K562 (cell line): ENCODE measurements around the gene PRAME. TPM values are rescaled to one million over a fixed set of nuclear protein-coding genes. Genes with fewer than 3 reads are reported as not detected.

Experiments used
- ATAC-seq: fragments of 200-7000 bp; cut with Tn5 transposase; 3 replicates; pipeline ENCODE4 v1.9.1; 2020; ENCODE audit warnings: moderate library complexity
- BruUV-seq: library from RNA; stranded (reverse); fragments of 400-500 nt; replicated peaks from 2 replicates; lab custom pipeline; 2021; lab: Mats Ljungman, UMichigan
- CTCF ChIA-PET: fragments of 300-600 bp; formaldehyde crosslinking; extraction: SDS; loops from one replicate; lab custom pipeline; 2021; ENCODE audit warnings: low intra/inter-chr PET ratio; lab: Yijun Ruan, JAX
- POLR2A ChIA-PET: fragments of 300-600, 350-650 bp; sonication (Branson Sonifier 250); formaldehyde crosslinking; extraction: SDS; loops from one replicate; lab custom pipeline; 2021; ENCODE audit warnings: antibody characterized with exemption, inconsistent platforms; lab: Yijun Ruan, JAX
- DNase-seq, 4 experiments: peaks; one replicate each; pipeline versions ENCODE4 v3.0.0 to v3.0.0-alpha.2; 2011 to 2018; ENCODE audit warnings: low spot score in 3 of 4, mixed read lengths in 3 of 4; ENCODE audit errors: extremely low read depth in 1 of 4
- FAIRE-seq: peaks from 2 replicates; lab custom pipeline; 2011; peaks lifted over from hg19 to GRCh38; lab: Jason Lieb, UNC
- H2AFZ ChIP-seq: 2 replicates; pipeline ENCODE4 v1.6.0; 2011; ENCODE audit warnings: low read depth, low read length, control low read depth, inconsistent platforms
- H3K27ac ChIP-seq: fragments of 200-600 bp; 3 replicates; pipeline ENCODE4 v1.8.0; 2011; ENCODE audit warnings: low read depth, mild to moderate bottlenecking, control low read depth, inconsistent platforms, low read length, moderate library complexity, mixed read lengths; ENCODE audit errors: extremely low read depth
- H3K27me3 ChIP-seq, 2 experiments: fragments of 300-600 bp in 1 of 2; 2 replicates in 1 of 2; 3 replicates in 1 of 2; pipeline versions ENCODE4 v1.6.0 to v1.8.0; 2011; ENCODE audit warnings: inconsistent platforms in 2 of 2, low read length in 2 of 2, mild to moderate bottlenecking in 1 of 2, mixed read lengths in 1 of 2, moderate library complexity in 1 of 2; ENCODE audit not compliant: control insufficient read depth in 2 of 2, insufficient read depth in 2 of 2
- H3K36me3 ChIP-seq: fragments of 300-600 bp; 3 replicates; pipeline ENCODE4 v1.8.0; 2011; ENCODE audit warnings: mild to moderate bottlenecking, low read length, inconsistent platforms; ENCODE audit not compliant: control insufficient read depth, insufficient read depth
- H3K4me1 ChIP-seq, 2 experiments: fragments of 200-600 bp in 1 of 2; replicated peaks in 1 of 2; 2 replicates in 1 of 2; 3 replicates in 1 of 2; pipeline versions ENCODE4 v1.5.1 to v1.8.0; 2011; ENCODE audit warnings: inconsistent platforms in 2 of 2, low read length in 2 of 2, mild to moderate bottlenecking in 1 of 2, mixed read lengths in 1 of 2, moderate library complexity in 1 of 2; ENCODE audit not compliant: control insufficient read depth in 2 of 2, insufficient read depth in 2 of 2
- H3K4me2 ChIP-seq: 2 replicates; pipeline ENCODE4 v1.6.1; 2011; ENCODE audit warnings: low read length, control low read depth, inconsistent platforms, mixed read lengths; ENCODE audit not compliant: insufficient read depth
- H3K4me3 ChIP-seq: fragments of 200-600 bp; sonication (generic), shearing (Covaris generic); 2 replicates; pipeline ENCODE4 v1.5.1; 2016; ENCODE audit warnings: control low read depth, inconsistent platforms
- H3K79me2 ChIP-seq: fragments of 200-600 bp; 3 replicates; pipeline ENCODE4 v1.8.0; 2011; ENCODE audit warnings: low read length, inconsistent platforms; ENCODE audit not compliant: control insufficient read depth, insufficient read depth
- H3K9ac ChIP-seq, 2 experiments: 2 replicates each; pipeline versions ENCODE4 v1.6.0 to v1.6.1; 2011; ENCODE audit warnings: low read depth in 2 of 2, low read length in 2 of 2, control low read depth in 1 of 2, inconsistent platforms in 1 of 2, mild to moderate bottlenecking in 1 of 2, mixed read lengths in 1 of 2; ENCODE audit not compliant: insufficient read depth in 1 of 2
- H3K9me1 ChIP-seq: one replicate; pipeline ENCODE4 v1.6.0; 2011; ENCODE audit warnings: inconsistent platforms, mild to moderate bottlenecking, low read length, moderate library complexity; ENCODE audit not compliant: control insufficient read depth, insufficient read depth
- H3K9me3 ChIP-seq: replicated peaks from 2 replicates; pipeline ENCODE4 v1.5.1; 2011; ENCODE audit warnings: low read depth, low read length, inconsistent platforms; ENCODE audit not compliant: control insufficient read depth, insufficient read depth
- H4K20me1 ChIP-seq: replicated peaks from 2 replicates; pipeline ENCODE4 v1.6.1; 2011; ENCODE audit warnings: low read length, inconsistent platforms, mixed read lengths; ENCODE audit not compliant: control insufficient read depth, insufficient read depth
- MYNN ChIP-seq, 2 experiments: sonication (generic); formaldehyde crosslinking in 1 of 2; IDR thresholded peaks; 2 replicates each; pipeline versions ENCODE4 v1.5.0 to v1.6.1; 2016 to 2020; ENCODE audit warnings: antibody characterized with exemption in 1 of 2, missing genetic modification reagents in 1 of 2
- TEAD2 ChIP-seq: fragments of 450-650 bp; IDR thresholded peaks from 2 replicates; pipeline ENCODE4 v1.6.1; 2016; ENCODE audit warnings: missing genetic modification characterization, control low read depth, missing compliant biosample characterization
- ZBTB40 ChIP-seq, 2 experiments: fragments of 450-650 bp in 1 of 2; sonication (generic) in 1 of 2; formaldehyde crosslinking in 1 of 2; IDR thresholded peaks; 2 replicates each; pipeline versions ENCODE4 v1.7.1 to v1.9.0; 2016 to 2022; ENCODE audit warnings: inconsistent platforms in 1 of 2, mild to moderate bottlenecking in 1 of 2, missing genetic modification reagents in 1 of 2
- ZNF639 ChIP-seq, 2 experiments: fragments of 200-800 bp in 1 of 2; sonication (Bioruptor generic) in 1 of 2; sonication (generic) in 1 of 2; formaldehyde crosslinking in 1 of 2; IDR thresholded peaks in 1 of 2; conservative IDR thresholded peaks in 1 of 2; 2 replicates each; pipeline versions ENCODE4 v1.5.0 to v1.6.1; 2016 to 2020; ENCODE audit warnings: missing compliant biosample characterization in 1 of 2, missing genetic modification characterization in 1 of 2, missing genetic modification reagents in 1 of 2
- WGBS: fragments of 100-300 bp; shearing (Covaris generic); methylation state at CpG from one replicate; pipeline ENCODE4 v1.1.6; 2016; ENCODE audit warnings: low coverage, mixed read lengths; ENCODE audit not compliant: insufficient coverage; ENCODE audit errors: missing lambda C conversion rate; 5-methylcytosine and 5-hydroxymethylcytosine counted together
- in situ Hi-C: fragments of 300-500 bp; cut with MboI; formaldehyde crosslinking; loops from 4 replicates; pipeline ENCODE4 v1.15.0; 2018; ENCODE audit warnings: inconsistent platforms, mixed read lengths
- intact Hi-C: fragments of 100-400 bp; cut with micrococcal nuclease; formaldehyde crosslinking; loops from 2 replicates; pipeline ENCODE4 v1.14.2; 2022
- polyA plus RNA-seq, 8 experiments: library from polyadenylated mRNA; depleted of rRNA in 4 of 8; stranded (reverse) in 5 of 8; unstranded in 3 of 8; fragments of >200 nt; fragmentation: Nextera tagmentation in 2 of 8; fragmentation: Illumina TruSeq in 1 of 8; extraction: Ambion mirVana in 2 of 8; extraction: Trizol in 1 of 8; gene quantifications; 2 replicates each; pipeline versions ENCODE4 v1.2.1 to v1.2.3, GENCODE V29; 2011 to 2014; ENCODE audit warnings: inconsistent platforms in 1 of 8, missing spikeins in 1 of 8
- total RNA-seq, 7 experiments: library from RNA; depleted of rRNA in 6 of 7; stranded (reverse); fragments of >200 nt in 6 of 7; fragmentation: Illumina TruSeq in 2 of 7; extraction: Trizol in 2 of 7; gene quantifications; 2 replicates each; pipeline versions ENCODE4 v1.2.1 to v1.2.3, GENCODE V29; 2011 to 2021; ENCODE audit warnings: low replicate concordance in 1 of 7
- TF ChIP-seq, protein P1 (sequence below), 2 experiments: fragments of 450-650 bp in 1 of 2; sonication (generic) in 1 of 2; formaldehyde crosslinking; conservative IDR thresholded peaks; 2 replicates each; pipeline versions ENCODE4 v1.4.0 to v1.8.1; 2020 to 2022; ENCODE audit warnings: mild to moderate bottlenecking in 1 of 2, missing genetic modification reagents in 1 of 2

The PRAME gene
- total and polyA plus RNA-seq, 9 of the 15 experiments (the other 6 are each of a cell fraction or from before 2014, with no cell fraction given): 662 to 2,141 (median 1,142) TPM

GRCh38 chr22:22603470-22603947, 44.4 kb upstream of the PRAME start:
- H3K4me2 ChIP-seq: no peak overlapping the region
- in situ Hi-C loops: no loop called here
- POLR2A ChIA-PET: interaction anchor here (0.6 to 6.1 kb wide), 10 partner anchors 10 to 128 kb away, joined by 3 to 76 read pairs (median 5); no protein-coding TSS in a partner anchor

More at GRCh38 chr22:22603470-22603947, 44.4 kb upstream of the PRAME start:
- H3K9me3 ChIP-seq: no peaks in the 10 kb centered on the region
- no peak overlapping the region for H3K9ac ChIP-seq
- no peak overlapping the region for H3K4me3 ChIP-seq
- no peak for FAIRE-seq
- H2AFZ ChIP-seq: no peak overlapping the region
- no peaks in the 10 kb centered on the region for H3K79me2 ChIP-seq
- H3K9me1 ChIP-seq: no peaks in the 10 kb centered on the region
- no peak for ATAC-seq
- TF ChIP-seq TEAD2 (no peak), ZBTB40 (IDR thresholded peaks at IDR 0.05) (no peak), ZBTB40 (CRISPR knock-in tag; IDR thresholded peaks at IDR 0.05) (0 out of 2 replicates have a peak, but pooled peaks have one; percentile 3), MYNN (IDR thresholded peaks at IDR 0.05) (no peak), MYNN (CRISPR knock-in tag; IDR thresholded peaks at IDR 0.05) (peak; percentile 72; the same call in 1 of the 2 replicates), ZNF639 (CRISPR knock-in tag; conservative IDR thresholded peaks at IDR 0.05 in 1 of 2, IDR thresholded peaks at IDR 0.05 in 1 of 2) (peak in 1 of 2 experiments; percentile 87; a peak in 1 of 4 replicates)
- TF ChIP-seq, protein P1, sequence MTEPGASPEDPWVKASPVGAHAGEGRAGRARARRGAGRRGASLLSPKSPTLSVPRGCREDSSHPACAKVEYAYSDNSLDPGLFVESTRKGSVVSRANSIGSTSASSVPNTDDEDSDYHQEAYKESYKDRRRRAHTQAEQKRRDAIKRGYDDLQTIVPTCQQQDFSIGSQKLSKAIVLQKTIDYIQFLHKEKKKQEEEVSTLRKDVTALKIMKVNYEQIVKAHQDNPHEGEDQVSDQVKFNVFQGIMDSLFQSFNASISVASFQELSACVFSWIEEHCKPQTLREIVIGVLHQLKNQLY (CRISPR knock-in tag; conservative IDR thresholded peaks at IDR 0.05): 0 out of 4 replicates have a peak, but pooled peaks of 1 of the 2 experiments have one; percentile 10
- H3K4me1 ChIP-seq: no peaks in the 10 kb centered on the region
- intact Hi-C loops: loop anchor here (10.0 kb wide), 1 partner anchor 59 kb away; no protein-coding TSS in a partner anchor
- peaks cover 64 to 69% of the 10 kb centered on the region in 2 experiments for H3K27me3 ChIP-seq
- CTCF ChIA-PET: no interaction called here
- WGBS: under 1% methylated on average over 3 of the region's 3 CpGs
- DNase-seq: peak in 1 of 4 experiments; percentile 22
- H3K36me3 ChIP-seq: no peaks in the 10 kb centered on the region
- no TSS peak for BruUV-seq
- H4K20me1 ChIP-seq: peaks cover 25% of the 10 kb centered on the region; the same call in 1 of the 2 replicates
- no peak overlapping the region for H3K27ac ChIP-seq
